Measurements from ENCODE around the gene CHRNB1. TPM values are rescaled to one million over a fixed set of nuclear protein-coding genes. Genes with fewer than 3 reads are reported as not detected.

The CHRNB1 gene
- total RNA-seq, 4 donors from 2014 or later, result 4.0 to 9.1 (median 5.8) TPM

DNA sequence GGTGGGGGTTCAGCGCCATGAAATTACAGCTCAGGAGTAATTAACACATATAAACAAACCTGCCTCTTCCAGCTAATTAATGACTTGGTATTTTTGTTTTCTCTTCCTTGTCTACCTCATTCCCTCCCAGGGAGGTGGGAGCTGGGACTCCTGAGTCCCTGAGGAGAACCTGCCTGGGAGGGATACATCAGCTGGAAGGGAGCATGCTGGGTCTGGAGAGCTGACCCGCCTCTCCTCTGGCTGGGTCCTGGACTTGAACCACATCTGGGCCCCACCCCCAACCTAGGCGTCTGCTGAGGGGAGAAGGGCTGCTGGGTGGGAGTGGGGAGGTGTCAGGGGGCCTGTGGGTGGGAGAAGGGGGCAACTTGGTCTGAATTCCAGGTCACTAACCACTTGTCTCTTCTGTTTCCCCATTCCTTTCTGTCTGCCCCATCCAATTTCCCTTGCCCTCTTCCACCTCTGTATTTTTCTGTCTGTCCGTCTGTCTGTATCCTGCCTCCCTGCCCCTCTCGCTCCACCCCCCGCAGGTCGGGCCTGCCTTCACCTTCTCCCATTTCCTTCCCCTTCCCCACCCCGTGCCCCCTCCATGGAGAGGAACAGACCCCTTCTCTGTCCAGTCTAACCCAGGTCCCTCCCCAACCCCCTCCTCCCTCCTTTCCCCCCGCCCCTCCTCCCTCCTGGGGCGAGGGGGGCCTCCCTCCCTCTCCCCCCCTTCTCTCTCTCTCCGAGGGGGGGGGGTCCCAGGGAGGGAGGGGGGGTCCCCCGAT, 37.2 kb upstream of the CHRNB1 start, which contains the start of gene NLGN2:
Gene NLGN2 (plus strand): TSS at position 361 of the 767 bp plus-strand sequence. CDS start 411 bp downstream, outside the sequence.
- H3K27me3 ChIP-seq, result no peaks in the 10 kb centered on the region
- peaks cover 0 to 7% (median 5%) of the 10 kb centered on the region in 4 donors for H3K4me1 ChIP-seq
- H3K4me3 ChIP-seq, result peak within 1 kb of the TSS in 1 of 4 donors; percentile 14

DNA sequence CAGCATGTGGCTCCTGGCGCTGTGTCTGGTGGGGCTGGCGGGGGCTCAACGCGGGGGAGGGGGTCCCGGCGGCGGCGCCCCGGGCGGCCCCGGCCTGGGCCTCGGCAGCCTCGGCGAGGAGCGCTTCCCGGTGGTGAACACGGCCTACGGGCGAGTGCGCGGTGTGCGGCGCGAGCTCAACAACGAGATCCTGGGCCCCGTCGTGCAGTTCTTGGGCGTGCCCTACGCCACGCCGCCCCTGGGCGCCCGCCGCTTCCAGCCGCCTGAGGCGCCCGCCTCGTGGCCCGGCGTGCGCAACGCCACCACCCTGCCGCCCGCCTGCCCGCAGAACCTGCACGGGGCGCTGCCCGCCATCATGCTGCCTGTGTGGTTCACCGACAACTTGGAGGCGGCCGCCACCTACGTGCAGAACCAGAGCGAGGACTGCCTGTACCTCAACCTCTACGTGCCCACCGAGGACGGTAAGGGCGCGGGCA, 36.6 kb upstream of the CHRNB1 start:
- no peak overlapping the region for H3K27ac ChIP-seq
- peak overlapping the region in 1 of 4 donors; percentile 14 for H3K4me3 ChIP-seq
- H3K36me3 ChIP-seq, result no peaks in the 10 kb centered on the region
- no peak for DNase-seq
- H3K9me3 ChIP-seq, result no peaks in the 10 kb centered on the region
- TF ChIP-seq, protein P1, sequence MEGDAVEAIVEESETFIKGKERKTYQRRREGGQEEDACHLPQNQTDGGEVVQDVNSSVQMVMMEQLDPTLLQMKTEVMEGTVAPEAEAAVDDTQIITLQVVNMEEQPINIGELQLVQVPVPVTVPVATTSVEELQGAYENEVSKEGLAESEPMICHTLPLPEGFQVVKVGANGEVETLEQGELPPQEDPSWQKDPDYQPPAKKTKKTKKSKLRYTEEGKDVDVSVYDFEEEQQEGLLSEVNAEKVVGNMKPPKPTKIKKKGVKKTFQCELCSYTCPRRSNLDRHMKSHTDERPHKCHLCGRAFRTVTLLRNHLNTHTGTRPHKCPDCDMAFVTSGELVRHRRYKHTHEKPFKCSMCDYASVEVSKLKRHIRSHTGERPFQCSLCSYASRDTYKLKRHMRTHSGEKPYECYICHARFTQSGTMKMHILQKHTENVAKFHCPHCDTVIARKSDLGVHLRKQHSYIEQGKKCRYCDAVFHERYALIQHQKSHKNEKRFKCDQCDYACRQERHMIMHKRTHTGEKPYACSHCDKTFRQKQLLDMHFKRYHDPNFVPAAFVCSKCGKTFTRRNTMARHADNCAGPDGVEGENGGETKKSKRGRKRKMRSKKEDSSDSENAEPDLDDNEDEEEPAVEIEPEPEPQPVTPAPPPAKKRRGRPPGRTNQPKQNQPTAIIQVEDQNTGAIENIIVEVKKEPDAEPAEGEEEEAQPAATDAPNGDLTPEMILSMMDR (IDR thresholded peaks at IDR 0.05), result no peak
- TF ChIP-seq POLR2A (IDR thresholded peaks at IDR 0.05), result no peak
- no peaks in the 10 kb centered on the region for H3K27me3 ChIP-seq
- H3K4me1 ChIP-seq, result peaks cover 0 to 7% (median under 1%) of the 10 kb centered on the region in 4 donors

More for the DNA sequence above, 37.2 kb upstream of the CHRNB1 start, which contains the start of gene NLGN2:
- H3K36me3 ChIP-seq, result no peaks in the 10 kb centered on the region
- TF ChIP-seq POLR2A (IDR thresholded peaks at IDR 0.05), result no peak
- TF ChIP-seq, protein P1 (IDR thresholded peaks at IDR 0.05), result no peak
- no peak within 1 kb of the TSS for H3K27ac ChIP-seq
- no peak for DNase-seq
- H3K9me3 ChIP-seq, result no peaks in the 10 kb centered on the region

DNA sequence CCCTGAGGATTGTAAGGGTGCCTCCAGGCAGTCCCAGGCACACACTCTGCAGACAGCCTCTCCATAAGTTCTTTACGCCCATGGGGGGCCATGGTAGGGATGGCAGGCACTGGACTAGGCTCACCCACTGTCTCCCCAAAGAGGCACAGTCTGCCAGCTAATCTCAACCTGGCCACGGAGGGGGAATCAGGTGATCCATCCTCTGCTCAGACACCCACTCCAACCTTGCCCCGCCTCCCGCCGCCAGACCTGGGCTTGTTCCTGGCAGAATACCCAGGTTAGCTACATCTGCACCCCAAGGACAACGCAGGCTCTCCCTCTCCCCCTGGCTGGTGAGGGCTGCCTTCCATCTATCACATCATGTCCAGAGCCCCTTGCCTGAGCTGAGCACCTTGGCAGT, 36.0 kb upstream of the CHRNB1 start:
- Histone ChIP-seq H3K9me3 (no peaks in the 10 kb centered on the region), H3K27ac (no peak overlapping the region), H3K27me3 (no peaks in the 10 kb centered on the region), H3K4me3 (no peak overlapping the region), H3K4me1 (peaks cover 0 to 7% (median 0%) of the 10 kb centered on the region in 4 donors), H3K36me3 (no peaks in the 10 kb centered on the region)
- TF ChIP-seq POLR2A (IDR thresholded peaks at IDR 0.05), result no peak
- TF ChIP-seq, protein P1 (IDR thresholded peaks at IDR 0.05), result no peak
- DNase-seq, result no peak

DNA sequence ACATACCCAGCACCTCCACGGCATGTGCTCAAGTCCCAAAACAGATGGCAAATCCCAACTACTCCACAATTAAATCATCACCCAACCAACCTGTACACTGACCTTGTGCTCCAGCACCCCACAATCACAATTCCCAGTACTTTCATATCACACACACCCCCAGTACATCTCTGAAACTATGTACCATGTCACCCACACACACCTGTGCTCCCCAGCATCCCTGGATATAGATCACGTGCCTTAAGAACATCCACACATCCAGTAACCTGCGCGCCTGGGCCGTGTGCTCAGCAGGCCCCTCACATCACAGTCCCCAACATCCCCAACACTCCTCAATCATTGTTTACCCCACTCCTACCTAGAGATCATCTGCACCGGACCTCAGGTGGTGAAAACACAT, 35.1 kb upstream of the CHRNB1 start:
- peaks cover 0 to 7% (median 0%) of the 10 kb centered on the region in 4 donors for H3K4me1 ChIP-seq
- no peak for DNase-seq
- H3K4me3 ChIP-seq, result no peak overlapping the region
- no peaks in the 10 kb centered on the region for H3K9me3 ChIP-seq
- H3K27ac ChIP-seq, result no peak overlapping the region
- no peaks in the 10 kb centered on the region for H3K36me3 ChIP-seq
- TF ChIP-seq, protein P1 (IDR thresholded peaks at IDR 0.05), result no peak
- no peak for TF ChIP-seq POLR2A (IDR thresholded peaks at IDR 0.05)
- H3K27me3 ChIP-seq, result no peaks in the 10 kb centered on the region

DNA sequence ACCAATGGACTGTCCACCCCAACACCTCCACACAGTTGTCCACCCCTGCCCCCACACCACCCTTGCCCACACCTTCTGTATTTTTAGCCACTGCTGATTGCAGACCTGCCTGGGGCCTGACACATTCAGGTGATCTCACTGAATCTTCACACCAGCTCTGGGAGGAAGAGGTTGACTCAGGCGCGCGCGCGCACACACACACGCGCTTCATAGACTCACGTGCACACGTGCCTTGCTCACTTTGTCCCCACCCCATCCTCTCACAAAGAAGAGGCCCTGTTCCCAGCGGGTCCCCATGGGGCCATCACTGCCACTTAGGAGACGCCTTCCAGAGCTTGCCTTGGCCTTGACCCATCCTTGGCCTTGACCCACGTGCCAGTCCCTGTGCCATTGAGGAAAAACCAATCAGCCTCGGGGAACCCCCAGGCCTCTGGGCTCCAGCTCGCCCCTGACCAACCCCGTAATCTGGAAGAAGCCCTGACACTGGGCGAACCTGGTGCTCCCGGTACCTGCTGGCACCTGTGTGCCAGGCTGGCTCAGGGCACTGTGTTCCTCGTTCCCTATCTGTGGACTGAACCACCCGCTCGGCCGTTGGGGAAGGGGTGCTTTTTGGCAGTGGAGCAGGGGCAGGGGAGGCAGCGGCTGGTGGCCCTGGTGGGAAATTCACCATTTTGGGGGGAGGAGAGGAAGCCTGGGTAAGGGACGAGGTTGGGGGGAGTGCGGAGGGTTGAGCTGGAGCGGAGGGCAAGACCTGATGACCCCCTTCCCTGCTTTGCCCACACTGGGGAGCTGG, 34.0 kb upstream of the CHRNB1 start:
- no peak overlapping the region for H3K4me3 ChIP-seq
- no peak for DNase-seq
- no peaks in the 10 kb centered on the region for H3K9me3 ChIP-seq
- H3K27ac ChIP-seq, result no peak overlapping the region
- H3K27me3 ChIP-seq, result no peaks in the 10 kb centered on the region
- no peaks in the 10 kb centered on the region for H3K4me1 ChIP-seq
- TF ChIP-seq, protein P1 (IDR thresholded peaks at IDR 0.05), result no peak
- no peak for TF ChIP-seq POLR2A (IDR thresholded peaks at IDR 0.05)
- no peaks in the 10 kb centered on the region for H3K36me3 ChIP-seq

Measured in Peyer's patch (tissue), 4 donors.